ENCODE results near the gene TAX1BP1.

DNA sequence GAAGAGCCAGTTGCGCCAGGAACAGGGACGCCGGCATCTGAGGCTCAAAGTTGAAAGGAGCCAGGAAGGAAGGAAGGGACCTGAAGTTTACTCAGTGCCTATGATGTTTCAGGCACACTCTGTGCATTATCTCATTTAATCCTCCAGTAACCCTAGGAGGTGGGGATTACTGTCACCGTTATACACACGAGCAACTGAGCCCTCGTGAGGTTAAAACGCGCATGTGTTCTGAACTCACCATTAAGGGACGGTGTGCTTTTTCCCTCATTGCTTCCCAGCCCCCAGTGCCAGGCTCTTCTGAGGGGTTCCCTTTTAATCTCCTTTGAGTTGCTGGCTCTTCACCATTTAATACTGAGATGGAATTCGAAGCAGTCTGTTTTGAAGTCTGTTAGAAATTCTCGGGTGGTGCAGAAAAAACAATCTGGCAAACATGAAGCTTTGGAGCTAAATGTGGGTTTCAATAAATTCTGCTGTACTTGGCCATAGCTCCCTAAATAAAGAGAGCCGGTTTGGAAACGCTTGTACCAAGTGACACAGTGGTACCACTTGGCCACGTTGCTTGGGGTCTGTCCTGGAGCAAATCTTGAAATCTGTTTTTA is 102.2 kb downstream of the TAX1BP1 start:
- TF ChIP-seq, protein P1, sequence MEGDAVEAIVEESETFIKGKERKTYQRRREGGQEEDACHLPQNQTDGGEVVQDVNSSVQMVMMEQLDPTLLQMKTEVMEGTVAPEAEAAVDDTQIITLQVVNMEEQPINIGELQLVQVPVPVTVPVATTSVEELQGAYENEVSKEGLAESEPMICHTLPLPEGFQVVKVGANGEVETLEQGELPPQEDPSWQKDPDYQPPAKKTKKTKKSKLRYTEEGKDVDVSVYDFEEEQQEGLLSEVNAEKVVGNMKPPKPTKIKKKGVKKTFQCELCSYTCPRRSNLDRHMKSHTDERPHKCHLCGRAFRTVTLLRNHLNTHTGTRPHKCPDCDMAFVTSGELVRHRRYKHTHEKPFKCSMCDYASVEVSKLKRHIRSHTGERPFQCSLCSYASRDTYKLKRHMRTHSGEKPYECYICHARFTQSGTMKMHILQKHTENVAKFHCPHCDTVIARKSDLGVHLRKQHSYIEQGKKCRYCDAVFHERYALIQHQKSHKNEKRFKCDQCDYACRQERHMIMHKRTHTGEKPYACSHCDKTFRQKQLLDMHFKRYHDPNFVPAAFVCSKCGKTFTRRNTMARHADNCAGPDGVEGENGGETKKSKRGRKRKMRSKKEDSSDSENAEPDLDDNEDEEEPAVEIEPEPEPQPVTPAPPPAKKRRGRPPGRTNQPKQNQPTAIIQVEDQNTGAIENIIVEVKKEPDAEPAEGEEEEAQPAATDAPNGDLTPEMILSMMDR (IDR thresholded peaks at IDR 0.05; ENCODE audit: insufficient read depth, low read depth, low read length) = no peak
- TF ChIP-seq EZH2 (IDR thresholded peaks at IDR 0.05; ENCODE audit: insufficient read depth, low read length) = no peak
